ENCODE measurements around the gene PCDHA9. TPM values are rescaled to one million over a fixed set of nuclear protein-coding genes. Genes with fewer than 3 reads are reported as not detected.

PCDHA9 gene
- total RNA-seq, 1 experiment from 2014 or later, result 0.55 TPM

- Mint-ChIP-seq H3K9me3 (no peaks in the 10 kb centered on the region), H3K27ac (no peak overlapping the region), H3K4me1 (no peaks in the 10 kb centered on the region; a peak in 1 of 4 replicates), H3K4me3 (no peak overlapping the region), H3K36me3 (ENCODE audit: insufficient read depth in 1 of 3, low read depth in 3 of 3) (peaks cover 3 to 5% (median 4%) of the 10 kb centered on the region in 3 experiments; a peak in 6 of 7 replicates), H3K27me3 (ENCODE audit: low read depth) (no peaks in the 10 kb centered on the region)
- Histone ChIP-seq H3K18ac (ENCODE audit: insufficient read length, low read depth, low read length) (no peak overlapping the region), H3K79me1 (ENCODE audit: insufficient read depth, low read depth, low read length, poor library complexity, severe bottlenecking) (no peaks in the 10 kb centered on the region), H4K5ac (ENCODE audit: insufficient read length, low read depth, low read length) (no peak overlapping the region), H2BK15ac (ENCODE audit: low read depth, low read length) (no peak overlapping the region), H3K23ac (ENCODE audit: insufficient read length, low read depth, low read length) (no peak overlapping the region), H4K91ac (ENCODE audit: insufficient read length, low read depth, low read length) (no peak overlapping the region), H3K14ac (ENCODE audit: insufficient read depth, low read length) (no peak overlapping the region), H2BK12ac (ENCODE audit: insufficient read length, low read depth, low read length) (no peak overlapping the region), H4K20me1 (ENCODE audit: control insufficient read depth, insufficient read depth, insufficient read length) (no peaks in the 10 kb centered on the region), H2AK5ac (ENCODE audit: insufficient read length, low read length) (no peak overlapping the region), H3K9me3 (ENCODE audit: control insufficient read depth, low read depth, low read length) (no peaks in the 10 kb centered on the region), H2AFZ (ENCODE audit: low read length) (no peak overlapping the region), H2BK120ac (ENCODE audit: low read depth, low read length, poor library complexity, severe bottlenecking) (no peak overlapping the region), H3T11ph (ENCODE audit: low read length) (no peak overlapping the region), H3K56ac (ENCODE audit: insufficient read length, low read depth, low read length) (no peak overlapping the region), H3K4ac (ENCODE audit: low read depth, low read length) (no peak overlapping the region), H4K8ac (replicated peaks; ENCODE audit: insufficient read length, low read depth, low read length) (no peak overlapping the region), H3K9ac (ENCODE audit: extremely low read depth, insufficient read length, low read length) (no peak overlapping the region), H2BK5ac (ENCODE audit: insufficient read length, low read length) (no peak overlapping the region), H3K4me2 (ENCODE audit: insufficient read depth, insufficient read length, low read length) (no peak overlapping the region), H2BK20ac (ENCODE audit: low read depth, low read length, poor library complexity, severe bottlenecking) (no peak overlapping the region), H3K27ac (ENCODE audit: insufficient read length, low read depth, low read length) (no peak overlapping the region), H3K27me3 (ENCODE audit: insufficient read depth, low read length) (no peaks in the 10 kb centered on the region), H3K4me1 (ENCODE audit: insufficient read depth, low read length) (no peaks in the 10 kb centered on the region), H3K79me2 (ENCODE audit: insufficient read depth, low read length) (peaks cover 2% of the 10 kb centered on the region; the same call in 1 of the 2 replicates), H3K23me2 (ENCODE audit: insufficient read length, low read depth, low read length, poor library complexity, severe bottlenecking) (peaks cover 2% of the 10 kb centered on the region)
- no peak for DNase-seq
- TF ChIP-seq, protein P1, sequence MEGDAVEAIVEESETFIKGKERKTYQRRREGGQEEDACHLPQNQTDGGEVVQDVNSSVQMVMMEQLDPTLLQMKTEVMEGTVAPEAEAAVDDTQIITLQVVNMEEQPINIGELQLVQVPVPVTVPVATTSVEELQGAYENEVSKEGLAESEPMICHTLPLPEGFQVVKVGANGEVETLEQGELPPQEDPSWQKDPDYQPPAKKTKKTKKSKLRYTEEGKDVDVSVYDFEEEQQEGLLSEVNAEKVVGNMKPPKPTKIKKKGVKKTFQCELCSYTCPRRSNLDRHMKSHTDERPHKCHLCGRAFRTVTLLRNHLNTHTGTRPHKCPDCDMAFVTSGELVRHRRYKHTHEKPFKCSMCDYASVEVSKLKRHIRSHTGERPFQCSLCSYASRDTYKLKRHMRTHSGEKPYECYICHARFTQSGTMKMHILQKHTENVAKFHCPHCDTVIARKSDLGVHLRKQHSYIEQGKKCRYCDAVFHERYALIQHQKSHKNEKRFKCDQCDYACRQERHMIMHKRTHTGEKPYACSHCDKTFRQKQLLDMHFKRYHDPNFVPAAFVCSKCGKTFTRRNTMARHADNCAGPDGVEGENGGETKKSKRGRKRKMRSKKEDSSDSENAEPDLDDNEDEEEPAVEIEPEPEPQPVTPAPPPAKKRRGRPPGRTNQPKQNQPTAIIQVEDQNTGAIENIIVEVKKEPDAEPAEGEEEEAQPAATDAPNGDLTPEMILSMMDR (conservative IDR thresholded peaks at IDR 0.05), result no peak
- WGBS (ENCODE audit: extremely low coverage, insufficient read length, low lambda C conversion rate), result no CpG with 5 or more reads among the region's 41 CpGs
Measured at GRCh38 chr5:140883373-140883772, 35.2 kb downstream of the PCDHA9 start.

Measured in H9 (cell line).